PC-9 (cell line): Measurements from ENCODE around the gene PIGZ. TPM values are rescaled to one million over a fixed set of nuclear protein-coding genes. Genes with fewer than 3 reads are reported as not detected.

ENCODE experiments used
- BruUV-seq: library from RNA; stranded (reverse); fragments of 400-500 nt; replicated peaks from 2 replicates; lab custom pipeline; 2021; lab: Mats Ljungman, UMichigan
- CTCF ChIA-PET: fragments of 300-600 bp; sonication (Branson Sonifier 250); formaldehyde crosslinking; loops from one replicate; lab custom pipeline; 2022; ENCODE audit warnings: antibody characterized with exemption; lab: Charles Lee
- POLR2A ChIA-PET: fragments of 300-600 bp; sonication (Branson Sonifier 250); formaldehyde crosslinking; loops from one replicate; lab custom pipeline; 2022; ENCODE audit warnings: antibody characterized with exemption; ENCODE audit not compliant: unreplicated experiment; lab: Charles Lee
- DNase-seq, 2 experiments: peaks; one replicate each; pipeline versions ENCODE4 v3.0.0 to v3.0.0-alpha.2; 2015 to 2022; ENCODE audit warnings: mixed read lengths in 1 of 2
- H2AFZ ChIP-seq: fragments of 200-600 bp; sonication (generic); 2 replicates; pipeline ENCODE4 v1.8.1; 2017; ENCODE audit warnings: antibody characterized with exemption
- H3F3A ChIP-seq: fragments of 200-600 bp; sonication (generic); 2 replicates; pipeline ENCODE4 v1.8.1; 2017; ENCODE audit warnings: antibody characterized with exemption, mild to moderate bottlenecking, low read depth; ENCODE audit not compliant: insufficient read depth
- H3K27ac ChIP-seq: fragments of 200-600 bp; sonication (generic); 2 replicates; pipeline ENCODE4 v1.6.1; 2016; ENCODE audit warnings: mixed run types
- H3K27me3 ChIP-seq: fragments of 200-600 bp; sonication (generic); 2 replicates; pipeline ENCODE4 v1.6.1; 2016; ENCODE audit warnings: low read depth, mixed run types; ENCODE audit not compliant: insufficient read depth
- H3K36me3 ChIP-seq: fragments of 200-600 bp; sonication (generic); 2 replicates; pipeline ENCODE4 v1.6.1; 2016; ENCODE audit warnings: low read depth, mixed run types
- H3K4me1 ChIP-seq: fragments of 200-600 bp; sonication (generic); replicated peaks from 2 replicates; pipeline ENCODE4 v1.6.1; 2016; ENCODE audit warnings: mixed run types; ENCODE audit not compliant: insufficient read depth
- H3K4me2 ChIP-seq: fragments of 200-600 bp; sonication (generic); 2 replicates; pipeline ENCODE4 v1.6.1; 2017; ENCODE audit warnings: mixed run types
- H3K4me3 ChIP-seq: fragments of 200-600 bp; sonication (generic); 2 replicates; pipeline ENCODE4 v1.6.1; 2016; ENCODE audit warnings: mixed run types
- H3K79me2 ChIP-seq: fragments of 200-600 bp; sonication (generic); 2 replicates; pipeline ENCODE4 v1.6.1; 2017; ENCODE audit warnings: low read depth, mixed run types
- H3K9me2 ChIP-seq: fragments of 200-600 bp; sonication (generic); 2 replicates; pipeline ENCODE4 v1.8.1; 2017; ENCODE audit warnings: mild to moderate bottlenecking; ENCODE audit not compliant: insufficient read depth
- H3K9me3 ChIP-seq: fragments of 200-600 bp; sonication (generic); 2 replicates; pipeline ENCODE4 v1.8.1; 2016; ENCODE audit warnings: low read depth; ENCODE audit not compliant: insufficient read depth
- H4K20me1 ChIP-seq: fragments of 200-600 bp; sonication (generic); 2 replicates; pipeline ENCODE4 v1.8.1; 2017; ENCODE audit not compliant: insufficient read depth
- CTCF ChIP-seq: fragments of 200-600 bp; sonication (generic); conservative IDR thresholded peaks from 2 replicates; pipeline ENCODE4 v1.6.1; 2017; ENCODE audit warnings: mixed run types, antibody characterized with exemption, mild to moderate bottlenecking, moderate library complexity
- EZH2 ChIP-seq: fragments of 200-600 bp; sonication (generic); IDR thresholded peaks from 2 replicates; pipeline ENCODE4 v1.8.0; 2017; ENCODE audit warnings: antibody characterized with exemption, low read depth
- intact Hi-C: fragments of 100-400 bp; cut with micrococcal nuclease; formaldehyde crosslinking; loops from one replicate; pipeline ENCODE4 v1.10.0; 2022; ENCODE audit not compliant: unreplicated experiment
- total RNA-seq: library from RNA; stranded (reverse); gene quantifications from 2 replicates; pipeline ENCODE4 v1.2.3, GENCODE V29; 2021

PIGZ gene
- total RNA-seq, 1 experiment from 2014 or later, result 2.1 TPM

GRCh38 chr3:197002701-197003454, 34.2 kb upstream of the PIGZ start:
- TF ChIP-seq EZH2, result no peak
- TF ChIP-seq CTCF, result no peak
- BruUV-seq, result no TSS peak
- H3F3A ChIP-seq, result no peaks in the 10 kb centered on the region
- DNase-seq, result peak in 1 of 2 experiments; percentile 68
- H4K20me1 ChIP-seq, result no peaks in the 10 kb centered on the region
- no peaks in the 10 kb centered on the region for H3K36me3 ChIP-seq
- no peaks in the 10 kb centered on the region for H3K27me3 ChIP-seq
- H3K4me3 ChIP-seq, result no peak overlapping the region
- H3K79me2 ChIP-seq, result no peaks in the 10 kb centered on the region
- no peaks in the 10 kb centered on the region for H3K9me2 ChIP-seq
- no peak overlapping the region for H2AFZ ChIP-seq
- intact Hi-C loops, result no loop called here
- no peaks in the 10 kb centered on the region for H3K9me3 ChIP-seq
- H3K27ac ChIP-seq, result no peak overlapping the region
- no peaks in the 10 kb centered on the region for H3K4me1 ChIP-seq
- ChIA-PET CTCF (interaction anchor here (0.7 to 1.1 kb wide), 3 partner anchors 25 to 691 kb away, joined by 3 to 5 read pairs (median 5); no protein-coding TSS in a partner anchor), POLR2A (interaction anchor here (0.6 kb wide), 1 partner anchor 585 kb away, joined by 10 read pairs; no protein-coding TSS in a partner anchor)
- H3K4me2 ChIP-seq, result no peak overlapping the region

GRCh38 chr3:197001972-197002700, 33.5 kb upstream of the PIGZ start:
- no peaks in the 10 kb centered on the region for H3K4me1 ChIP-seq
- no peak overlapping the region for H3K4me3 ChIP-seq
- H3K36me3 ChIP-seq, result no peaks in the 10 kb centered on the region
- H3K9me2 ChIP-seq, result no peaks in the 10 kb centered on the region
- CTCF ChIA-PET, result no interaction called here
- DNase-seq, result no peak
- H2AFZ ChIP-seq, result no peak overlapping the region
- H3K4me2 ChIP-seq, result no peak overlapping the region
- intact Hi-C loops, result no loop called here
- H3K9me3 ChIP-seq, result no peaks in the 10 kb centered on the region
- H3K27me3 ChIP-seq, result no peaks in the 10 kb centered on the region
- no peak for TF ChIP-seq EZH2
- TF ChIP-seq CTCF, result no peak
- BruUV-seq, result TSS peak; percentile 53
- H4K20me1 ChIP-seq, result no peaks in the 10 kb centered on the region
- H3K79me2 ChIP-seq, result no peaks in the 10 kb centered on the region
- no peaks in the 10 kb centered on the region for H3F3A ChIP-seq
- POLR2A ChIA-PET, result no interaction called here
- H3K27ac ChIP-seq, result no peak overlapping the region

DNA sequence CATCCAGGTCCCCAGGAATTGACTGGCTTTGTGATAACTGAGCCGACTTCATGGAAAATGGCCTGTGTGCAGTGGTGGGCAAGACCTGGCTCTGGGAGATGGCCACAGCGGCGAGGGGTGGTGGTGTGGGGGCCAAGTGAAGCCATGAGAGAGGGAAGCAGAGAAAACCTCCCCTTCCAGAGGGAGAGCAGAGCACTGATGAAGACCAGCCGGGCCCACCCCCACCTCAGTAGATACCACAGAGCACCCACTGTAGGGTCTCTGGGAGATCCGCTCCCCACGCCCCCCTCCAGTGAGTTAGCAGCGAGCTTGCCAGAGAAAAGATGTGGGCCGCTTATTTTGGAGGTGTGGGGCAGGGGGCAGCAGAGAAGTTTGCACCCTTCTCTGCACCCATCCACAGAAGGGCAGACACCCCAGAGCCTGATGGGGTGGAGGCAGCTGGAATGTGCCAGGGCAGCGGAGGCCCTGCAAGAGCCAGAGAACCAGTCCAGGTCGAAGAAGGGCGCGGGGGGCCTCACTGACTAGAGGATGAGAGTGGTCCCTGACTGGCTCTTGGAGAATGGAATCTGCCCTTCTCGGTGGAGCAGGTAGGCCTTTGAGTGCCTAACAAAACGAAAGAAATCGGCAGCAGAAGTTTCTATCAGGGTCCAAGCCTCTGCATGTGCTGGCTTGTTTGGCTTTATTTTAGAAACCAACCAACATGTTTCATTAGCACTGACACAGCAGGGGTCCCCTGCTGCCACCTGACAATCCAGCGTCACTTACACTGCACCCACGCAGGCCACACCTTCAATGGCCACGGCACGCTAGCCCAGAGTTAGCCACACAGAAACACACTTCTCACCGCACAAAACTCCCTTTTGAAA, 32.7 kb upstream of the PIGZ start:
- no peaks in the 10 kb centered on the region for H3K9me3 ChIP-seq
- ChIA-PET POLR2A (interaction anchor here (0.6 kb wide), 1 partner anchor 44 kb away, joined by 11 read pairs; no protein-coding TSS in a partner anchor), CTCF (no interaction called here)
- no peaks in the 10 kb centered on the region for H3F3A ChIP-seq
- DNase-seq, result no peak
- no peak overlapping the region for H3K4me2 ChIP-seq
- H3K27ac ChIP-seq, result no peak overlapping the region
- TF ChIP-seq CTCF, result no peak
- no peak for TF ChIP-seq EZH2
- H4K20me1 ChIP-seq, result no peaks in the 10 kb centered on the region
- H3K4me1 ChIP-seq, result no peaks in the 10 kb centered on the region
- H3K9me2 ChIP-seq, result no peaks in the 10 kb centered on the region
- H3K27me3 ChIP-seq, result no peaks in the 10 kb centered on the region
- intact Hi-C loops, result no loop called here
- no peak overlapping the region for H3K4me3 ChIP-seq
- H3K79me2 ChIP-seq, result no peaks in the 10 kb centered on the region
- H2AFZ ChIP-seq, result no peak overlapping the region
- H3K36me3 ChIP-seq, result no peaks in the 10 kb centered on the region
- BruUV-seq, result no TSS peak
